ENCODE data around the gene MIER2.

The MIER2 gene

DNA sequence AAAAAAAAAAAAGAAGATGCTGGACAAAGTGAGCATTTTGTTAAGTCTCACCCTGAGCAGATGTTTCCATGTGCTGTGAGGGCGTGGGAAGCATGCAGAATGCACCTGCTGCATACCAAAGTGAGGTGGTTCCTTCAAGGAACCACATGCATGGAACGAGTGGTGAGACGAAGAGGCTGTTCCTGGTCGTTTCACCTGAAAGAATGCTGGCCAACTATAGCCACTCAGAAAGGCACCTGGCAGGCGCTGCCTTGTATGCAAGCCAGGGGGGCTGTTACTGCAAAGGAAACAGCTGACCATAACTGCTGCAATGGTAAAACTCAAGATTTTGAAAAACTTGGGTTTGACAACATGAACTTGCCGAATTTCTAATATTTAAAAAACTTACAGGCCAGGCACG lies 14.7 kb downstream of the MIER2 start:
- Histone ChIP-seq H3K4me1 (ENCODE audit: control insufficient read depth, insufficient read depth, low read length) (no peaks in the 10 kb centered on the region), H3K27me3 (ENCODE audit: control insufficient read depth in 1 of 2, insufficient read depth in 2 of 2, low read length in 2 of 2) (no peaks in the 10 kb centered on the region)

DNA sequence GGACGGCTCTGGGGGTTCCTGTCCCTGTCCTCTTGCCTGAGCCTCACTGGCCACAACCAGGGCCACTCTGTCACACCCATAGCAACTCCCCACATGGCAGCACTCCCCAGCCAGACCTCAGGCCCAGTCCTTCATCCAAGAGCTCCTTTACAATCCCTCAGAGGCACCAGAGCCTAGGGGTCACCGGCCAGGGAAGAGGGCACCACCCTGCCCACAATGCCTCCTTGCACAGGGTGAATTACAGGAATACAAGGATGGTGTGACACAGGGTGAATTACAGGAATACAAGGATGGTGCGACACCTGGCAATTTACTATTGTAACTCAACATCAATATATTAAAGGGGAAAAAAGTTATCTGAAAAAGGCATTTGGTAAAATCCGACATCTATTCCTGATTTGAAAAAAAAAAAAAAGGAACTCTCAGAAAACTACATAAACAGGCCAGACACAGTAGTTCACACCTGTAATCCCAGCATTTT lies 16.5 kb downstream of the MIER2 start:
- H3K27ac ChIP-seq (ENCODE audit: low read length) = no peak overlapping the region
- H3K4me1 ChIP-seq (ENCODE audit: control insufficient read depth, insufficient read depth, low read length) = no peaks in the 10 kb centered on the region
- peaks cover 0 to 3% of the 10 kb centered on the region in 2 donors for H3K9me3 ChIP-seq (ENCODE audit: control insufficient read depth in 2 of 2, low read length in 2 of 2)
- peaks cover 51 to 67% of the 10 kb centered on the region in 2 donors for H3K36me3 ChIP-seq (ENCODE audit: control insufficient read depth in 2 of 2, insufficient read depth in 2 of 2, low read length in 2 of 2)
- H3K9ac ChIP-seq (ENCODE audit: low read length in 2 of 2) = no peak overlapping the region
- no peak overlapping the region for H3K4me3 ChIP-seq (ENCODE audit: low read length in 2 of 2)
- H3K27me3 ChIP-seq (ENCODE audit: control insufficient read depth in 1 of 2, insufficient read depth in 2 of 2, low read length in 2 of 2) = no peaks in the 10 kb centered on the region

More for the DNA sequence above, 14.7 kb downstream of the MIER2 start:
- no peak overlapping the region for H3K27ac ChIP-seq (ENCODE audit: low read length)
- H3K9me3 ChIP-seq (ENCODE audit: control insufficient read depth in 2 of 2, low read length in 2 of 2) = peaks cover 0 to 3% of the 10 kb centered on the region in 2 donors
- H3K4me3 ChIP-seq (ENCODE audit: low read length in 2 of 2) = no peak overlapping the region
- peaks cover 57 to 66% of the 10 kb centered on the region in 2 donors for H3K36me3 ChIP-seq (ENCODE audit: control insufficient read depth in 2 of 2, insufficient read depth in 2 of 2, low read length in 2 of 2)
- no peak overlapping the region for H3K9ac ChIP-seq (ENCODE audit: low read length in 2 of 2)

DNA sequence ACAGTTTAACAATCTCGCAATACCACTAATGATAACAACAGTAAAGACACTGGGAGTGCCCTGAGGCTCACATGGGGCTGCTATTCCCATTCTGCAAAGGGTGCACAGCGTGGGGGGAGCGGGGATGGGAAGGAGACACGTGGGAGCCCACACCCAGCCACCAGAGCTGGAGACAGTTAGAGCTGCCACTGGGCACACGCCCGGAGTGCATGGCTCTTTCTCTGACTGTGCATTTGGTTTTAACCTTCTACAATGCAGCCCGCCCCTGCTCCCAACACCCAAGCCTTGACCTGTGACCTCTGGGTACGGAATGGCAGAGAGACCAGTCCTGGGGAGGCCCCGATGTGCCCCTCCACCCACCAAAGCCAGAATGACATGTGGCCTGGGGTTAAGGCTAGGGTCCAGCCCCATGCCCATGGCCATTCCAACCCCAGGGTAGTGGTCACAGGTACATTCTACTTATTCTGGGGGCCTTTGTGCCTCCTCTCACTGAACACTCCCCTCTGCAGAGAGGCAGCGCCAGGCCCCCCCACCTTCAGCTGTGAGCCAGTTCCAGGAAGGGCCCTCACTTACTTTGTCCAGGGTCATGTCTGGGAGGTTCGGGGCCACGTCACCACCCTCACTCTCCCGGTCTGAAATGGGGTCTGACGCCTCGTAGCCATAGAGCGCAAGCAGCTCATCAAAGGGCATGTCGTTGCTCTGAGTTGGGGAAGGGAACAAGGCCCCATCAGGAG lies 17.1 kb downstream of the MIER2 start:
- no peaks in the 10 kb centered on the region for H3K4me1 ChIP-seq (ENCODE audit: control insufficient read depth, insufficient read depth, low read length)
- no peak overlapping the region for H3K9ac ChIP-seq (ENCODE audit: low read length in 2 of 2)
- H3K9me3 ChIP-seq (ENCODE audit: control insufficient read depth in 2 of 2, low read length in 2 of 2) = peaks cover 0 to 3% of the 10 kb centered on the region in 2 donors
- peaks cover 56 to 71% of the 10 kb centered on the region in 2 donors for H3K36me3 ChIP-seq (ENCODE audit: control insufficient read depth in 2 of 2, insufficient read depth in 2 of 2, low read length in 2 of 2)
- no peak overlapping the region for H3K4me3 ChIP-seq (ENCODE audit: low read length in 2 of 2)
- no peak overlapping the region for H3K27ac ChIP-seq (ENCODE audit: low read length)
- no peaks in the 10 kb centered on the region for H3K27me3 ChIP-seq (ENCODE audit: control insufficient read depth in 1 of 2, insufficient read depth in 2 of 2, low read length in 2 of 2)

DNA sequence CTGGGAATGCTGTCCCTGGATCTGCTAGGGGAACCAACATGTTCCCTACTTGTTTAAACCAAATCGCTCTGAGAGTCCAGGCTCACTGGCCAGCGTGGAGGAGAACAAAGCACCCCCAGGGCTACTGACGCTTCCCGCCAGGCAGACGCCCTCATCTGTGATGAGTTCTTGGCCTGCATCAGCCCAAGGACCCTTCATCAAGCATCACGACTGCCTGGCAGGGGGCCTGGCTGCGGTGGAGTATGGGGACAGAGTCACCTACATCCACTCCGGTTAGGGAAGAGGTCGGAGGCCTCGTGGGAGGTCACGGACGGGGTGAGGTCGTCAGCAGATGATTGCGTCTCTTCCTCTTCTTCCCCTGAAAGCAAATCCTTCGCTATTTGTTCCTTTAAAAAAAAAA lies 17.7 kb downstream of the MIER2 start:
- peaks cover 57 to 74% of the 10 kb centered on the region in 2 donors for H3K36me3 ChIP-seq (ENCODE audit: control insufficient read depth in 2 of 2, insufficient read depth in 2 of 2, low read length in 2 of 2)
- peaks cover 0 to 3% of the 10 kb centered on the region in 2 donors for H3K9me3 ChIP-seq (ENCODE audit: control insufficient read depth in 2 of 2, low read length in 2 of 2)
- H3K9ac ChIP-seq (ENCODE audit: low read length in 2 of 2) = no peak overlapping the region
- H3K4me1 ChIP-seq (ENCODE audit: control insufficient read depth, insufficient read depth, low read length) = no peaks in the 10 kb centered on the region
- H3K4me3 ChIP-seq (ENCODE audit: low read length in 2 of 2) = no peak overlapping the region
- no peak overlapping the region for H3K27ac ChIP-seq (ENCODE audit: low read length)
- H3K27me3 ChIP-seq (ENCODE audit: control insufficient read depth in 1 of 2, insufficient read depth in 2 of 2, low read length in 2 of 2) = no peaks in the 10 kb centered on the region

DNA sequence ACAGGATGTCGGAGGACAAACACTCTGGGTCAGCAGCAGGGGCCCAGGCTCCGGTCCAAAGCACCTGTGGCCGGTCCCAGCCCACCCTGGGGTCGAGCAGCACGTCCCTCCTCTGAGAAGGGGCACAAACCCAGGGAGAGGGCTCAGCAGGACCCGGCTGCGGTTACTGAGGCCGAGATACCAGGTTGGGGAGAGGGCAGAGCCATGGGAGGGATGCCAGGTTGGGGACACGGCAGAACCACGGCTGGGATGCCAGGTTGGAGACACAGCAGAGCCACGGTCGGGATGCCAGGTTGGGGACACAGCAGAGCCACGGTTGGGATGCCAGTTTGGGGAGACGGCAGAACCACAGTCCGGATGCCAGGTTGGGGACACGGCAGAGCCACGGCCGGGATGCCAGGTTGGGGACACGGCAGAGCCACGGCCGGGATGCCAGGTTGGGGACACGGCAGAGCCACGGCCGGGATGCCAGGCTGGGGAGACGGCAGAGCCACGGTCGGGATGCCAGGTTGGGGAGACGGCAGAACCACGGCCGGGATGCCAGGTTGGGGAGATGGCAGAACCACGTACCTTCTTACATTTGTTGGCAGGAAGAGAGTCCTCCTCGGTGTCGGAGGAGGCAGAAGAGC lies 18.5 kb downstream of the MIER2 start:
- H3K4me1 ChIP-seq (ENCODE audit: control insufficient read depth, insufficient read depth, low read length) = no peaks in the 10 kb centered on the region

DNA sequence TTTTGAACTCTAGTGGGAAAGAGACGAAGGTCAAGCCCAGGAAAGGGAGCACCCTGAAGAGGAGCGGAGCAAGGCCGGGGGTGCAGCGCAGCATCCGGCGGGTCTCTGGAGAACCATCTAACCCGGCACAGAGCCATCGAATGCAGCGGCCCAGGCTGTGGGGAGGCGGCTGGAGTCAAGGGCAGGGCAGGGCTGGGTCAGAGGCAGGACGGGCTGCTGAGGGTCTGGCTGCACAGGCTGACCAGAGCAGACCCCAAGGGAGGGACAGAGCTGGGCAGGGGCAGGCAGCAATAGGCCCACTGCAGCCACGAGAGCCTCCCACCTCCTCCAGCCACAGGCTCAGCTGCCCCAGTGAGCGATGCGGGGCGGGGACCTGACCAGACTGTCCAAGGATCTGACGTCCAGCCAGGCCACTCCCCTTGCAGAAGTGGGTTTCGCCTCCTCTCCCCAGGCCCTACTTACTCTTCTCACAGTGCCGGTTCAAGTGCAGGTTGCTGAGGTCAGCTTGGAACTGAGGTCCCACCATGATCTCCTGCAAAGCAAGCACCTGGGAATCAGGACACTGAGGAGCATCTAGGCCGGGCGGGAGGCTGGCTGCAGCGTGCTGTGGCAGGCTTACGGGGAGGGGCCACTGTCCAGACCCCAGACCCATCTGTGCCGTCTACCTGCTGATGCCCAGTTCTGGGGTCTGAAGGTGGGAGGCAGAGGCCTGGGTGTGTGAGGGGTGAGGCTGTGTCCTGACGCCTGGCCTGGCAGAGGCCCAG lies 19.2 kb downstream of the MIER2 start:
- H3K9ac ChIP-seq (ENCODE audit: low read length in 2 of 2) = no peak overlapping the region
- H3K27ac ChIP-seq (ENCODE audit: low read length) = no peak overlapping the region
- no peak overlapping the region for H3K4me3 ChIP-seq (ENCODE audit: low read length in 2 of 2)
- H3K4me1 ChIP-seq (ENCODE audit: control insufficient read depth, insufficient read depth, low read length) = no peaks in the 10 kb centered on the region
- peaks cover 0 to 3% of the 10 kb centered on the region in 2 donors for H3K9me3 ChIP-seq (ENCODE audit: control insufficient read depth in 2 of 2, low read length in 2 of 2)
- peaks cover 50 to 71% of the 10 kb centered on the region in 2 donors for H3K36me3 ChIP-seq (ENCODE audit: control insufficient read depth in 2 of 2, insufficient read depth in 2 of 2, low read length in 2 of 2)
- H3K27me3 ChIP-seq (ENCODE audit: control insufficient read depth in 1 of 2, insufficient read depth in 2 of 2, low read length in 2 of 2) = no peaks in the 10 kb centered on the region

More for the DNA sequence above, 18.5 kb downstream of the MIER2 start:
- Histone ChIP-seq H3K27ac (ENCODE audit: low read length) (no peak overlapping the region), H3K9me3 (ENCODE audit: control insufficient read depth in 2 of 2, low read length in 2 of 2) (peaks cover 0 to 3% of the 10 kb centered on the region in 2 donors), H3K9ac (ENCODE audit: low read length in 2 of 2) (no peak overlapping the region), H3K4me3 (ENCODE audit: low read length in 2 of 2) (no peak overlapping the region), H3K36me3 (ENCODE audit: control insufficient read depth in 2 of 2, insufficient read depth in 2 of 2, low read length in 2 of 2) (peaks cover 54 to 75% of the 10 kb centered on the region in 2 donors), H3K27me3 (ENCODE audit: control insufficient read depth in 1 of 2, insufficient read depth in 2 of 2, low read length in 2 of 2) (no peaks in the 10 kb centered on the region)

DNA sequence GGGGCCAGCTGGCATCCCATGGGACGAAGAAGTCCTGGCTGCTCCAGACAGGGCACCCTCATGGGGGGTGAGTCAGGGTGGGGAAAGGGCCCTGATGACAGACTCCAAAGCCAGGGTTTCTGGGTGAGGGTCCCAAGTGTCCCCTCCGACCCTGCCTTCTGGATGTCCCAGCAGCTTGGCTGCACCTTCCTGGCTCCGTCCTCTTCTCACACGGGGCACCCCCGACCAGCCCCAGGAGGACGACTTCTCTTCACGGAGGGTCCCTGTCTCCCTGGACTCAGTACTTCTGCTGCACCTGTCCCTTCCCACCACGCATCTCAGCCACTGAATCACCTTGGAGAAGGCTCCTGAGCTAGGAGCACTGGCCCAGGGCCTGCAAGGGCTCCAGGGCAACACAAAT lies 19.9 kb downstream of the MIER2 start:
- Histone ChIP-seq H3K4me1 (ENCODE audit: control insufficient read depth, insufficient read depth, low read length) (no peaks in the 10 kb centered on the region), H3K36me3 (ENCODE audit: control insufficient read depth in 2 of 2, insufficient read depth in 2 of 2, low read length in 2 of 2) (peaks cover 47 to 69% of the 10 kb centered on the region in 2 donors), H3K27ac (ENCODE audit: low read length) (no peak overlapping the region)

DNA sequence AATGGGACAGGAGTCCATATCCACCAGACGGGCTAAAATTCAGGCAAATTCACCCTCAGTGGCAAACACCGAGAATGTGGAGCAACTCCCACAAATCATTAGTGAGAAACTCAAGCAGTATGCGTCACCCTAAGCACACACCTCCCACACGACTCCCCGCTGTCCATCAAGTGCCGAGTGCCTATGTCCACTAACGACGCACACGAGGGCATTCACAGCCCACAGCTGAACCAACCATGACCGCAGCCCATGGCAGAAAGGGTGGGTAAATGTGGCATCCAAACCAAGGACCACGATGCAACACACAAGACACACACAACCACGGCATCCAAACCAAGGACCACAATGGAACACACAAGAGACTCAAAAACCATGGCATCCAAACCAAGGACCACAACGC lies 22.0 kb downstream of the MIER2 start:
- H3K9ac ChIP-seq (ENCODE audit: low read length in 2 of 2) = no peak overlapping the region
- no peak overlapping the region for H3K4me3 ChIP-seq (ENCODE audit: low read length in 2 of 2)
- H3K4me1 ChIP-seq (ENCODE audit: control insufficient read depth, insufficient read depth, low read length) = no peaks in the 10 kb centered on the region
- H3K27ac ChIP-seq (ENCODE audit: low read length) = no peak overlapping the region
- no peaks in the 10 kb centered on the region for H3K9me3 ChIP-seq (ENCODE audit: control insufficient read depth in 2 of 2, low read length in 2 of 2)
- no peaks in the 10 kb centered on the region for H3K27me3 ChIP-seq (ENCODE audit: control insufficient read depth in 1 of 2, insufficient read depth in 2 of 2, low read length in 2 of 2)
- H3K36me3 ChIP-seq (ENCODE audit: control insufficient read depth in 2 of 2, insufficient read depth in 2 of 2, low read length in 2 of 2) = peaks cover 30 to 50% of the 10 kb centered on the region in 2 donors

More for the DNA sequence above, 19.9 kb downstream of the MIER2 start:
- Histone ChIP-seq H3K9me3 (ENCODE audit: control insufficient read depth in 2 of 2, low read length in 2 of 2) (peaks cover 0 to 3% of the 10 kb centered on the region in 2 donors), H3K4me3 (ENCODE audit: low read length in 2 of 2) (no peak overlapping the region), H3K9ac (ENCODE audit: low read length in 2 of 2) (no peak overlapping the region), H3K27me3 (ENCODE audit: control insufficient read depth in 1 of 2, insufficient read depth in 2 of 2, low read length in 2 of 2) (no peaks in the 10 kb centered on the region)

DNA sequence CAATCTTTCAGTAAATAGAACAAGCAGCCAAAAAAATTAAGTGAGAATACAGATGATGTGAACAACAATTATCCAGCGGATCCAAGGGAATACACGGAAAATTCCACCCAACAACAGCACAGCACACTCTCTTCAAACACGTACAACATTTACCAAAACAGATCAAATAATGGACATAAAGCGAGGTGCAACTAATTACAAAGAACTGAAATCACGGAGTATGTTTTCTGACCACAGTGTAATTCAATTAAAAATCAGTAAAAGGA lies 26.2 kb downstream of the MIER2 start:
- H3K9ac ChIP-seq (ENCODE audit: low read length in 2 of 2) = no peak overlapping the region
- H3K27ac ChIP-seq (ENCODE audit: low read length) = no peak overlapping the region
- H3K4me3 ChIP-seq (ENCODE audit: low read length in 2 of 2) = no peak overlapping the region
- no peaks in the 10 kb centered on the region for H3K9me3 ChIP-seq (ENCODE audit: control insufficient read depth in 2 of 2, low read length in 2 of 2)
- H3K27me3 ChIP-seq (ENCODE audit: control insufficient read depth in 1 of 2, insufficient read depth in 2 of 2, low read length in 2 of 2) = no peaks in the 10 kb centered on the region
- peaks cover 18 to 33% of the 10 kb centered on the region in 2 donors for H3K36me3 ChIP-seq (ENCODE audit: control insufficient read depth in 2 of 2, insufficient read depth in 2 of 2, low read length in 2 of 2)
- H3K4me1 ChIP-seq (ENCODE audit: control insufficient read depth, insufficient read depth, low read length) = no peaks in the 10 kb centered on the region

DNA sequence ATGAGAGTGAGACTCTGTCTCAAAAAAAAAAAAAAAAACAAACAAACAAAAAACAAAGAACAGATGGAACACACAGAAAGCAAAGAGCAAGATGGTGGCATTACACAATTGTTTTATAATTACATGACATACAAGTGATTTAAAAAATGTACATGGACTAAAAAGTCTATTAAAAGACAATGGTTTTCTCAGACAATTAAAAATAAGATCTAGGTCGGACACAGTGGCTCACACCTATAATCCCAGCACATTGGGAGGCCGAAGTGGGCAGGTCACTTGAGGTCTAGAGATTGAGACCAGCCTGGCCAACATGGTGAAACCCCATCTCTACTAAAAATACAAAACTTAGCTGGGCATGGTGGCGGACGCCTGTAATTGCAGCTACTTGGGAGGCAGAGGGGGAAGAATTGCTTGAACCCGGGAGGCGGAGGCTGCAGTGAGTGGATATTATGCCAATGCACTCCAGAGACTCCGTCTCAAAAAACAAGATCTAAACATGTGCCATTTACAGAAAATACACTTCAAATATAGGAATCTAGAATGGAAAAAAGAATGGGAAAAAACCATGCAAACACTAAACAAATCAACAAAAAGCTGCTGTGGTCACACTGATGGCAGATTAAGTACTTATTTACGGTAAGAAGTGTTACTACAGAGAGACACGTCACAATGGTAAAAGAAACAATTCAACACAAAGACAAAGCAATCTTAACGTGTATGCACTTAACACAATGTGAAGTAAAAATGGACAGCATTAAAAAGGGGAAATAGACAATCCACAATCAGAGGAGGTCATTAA lies 26.7 kb downstream of the MIER2 start:
- H3K4me3 ChIP-seq (ENCODE audit: low read length in 2 of 2) = no peak overlapping the region
- no peaks in the 10 kb centered on the region for H3K27me3 ChIP-seq (ENCODE audit: control insufficient read depth in 1 of 2, insufficient read depth in 2 of 2, low read length in 2 of 2)
- H3K27ac ChIP-seq (ENCODE audit: low read length) = no peak overlapping the region
- no peaks in the 10 kb centered on the region for H3K9me3 ChIP-seq (ENCODE audit: control insufficient read depth in 2 of 2, low read length in 2 of 2)
- no peaks in the 10 kb centered on the region for H3K4me1 ChIP-seq (ENCODE audit: control insufficient read depth, insufficient read depth, low read length)
- H3K9ac ChIP-seq (ENCODE audit: low read length in 2 of 2) = no peak overlapping the region
- H3K36me3 ChIP-seq (ENCODE audit: control insufficient read depth in 2 of 2, insufficient read depth in 2 of 2, low read length in 2 of 2) = peaks cover 18 to 30% of the 10 kb centered on the region in 2 donors

All from stomach smooth muscle (tissue), 2 donors.